CD14-positive monocyte (primary cell): ENCODE results near the gene PCYT2. TPM values are rescaled to one million over a fixed set of nuclear protein-coding genes. Genes with fewer than 3 reads are reported as not detected.

Source experiments
- DNase-seq, 3 donors: peaks; one replicate each; pipeline ENCODE4 v3.0.0-alpha.2; 2011 to 2022
- H2AFZ ChIP-seq: 2 replicates; pipeline ENCODE4 v1.6.0; 2012; ENCODE audit warnings: mild to moderate bottlenecking, low read depth, low read length, inconsistent platforms; ENCODE audit not compliant: insufficient read depth, poor library complexity, severe bottlenecking
- H3K27ac ChIP-seq, 2 donors: 1 replicate in 1 of 2; 2 replicates in 1 of 2; pipeline ENCODE4 v1.5.1; 2012 to 2013; ENCODE audit warnings: low read length in 2 of 2, control low read depth in 1 of 2, inconsistent platforms in 1 of 2, low read depth in 1 of 2, mild to moderate bottlenecking in 1 of 2
- H3K27me3 ChIP-seq, 2 donors: one replicate each; pipeline versions ENCODE4 v1.6.0 to v1.6.1; 2011 to 2013; ENCODE audit warnings: low read length in 2 of 2; ENCODE audit not compliant: control insufficient read depth in 2 of 2, insufficient read depth in 2 of 2
- H3K36me3 ChIP-seq, 2 donors: replicated peaks in 1 of 2; 1 replicate in 1 of 2; 2 replicates in 1 of 2; pipeline versions ENCODE4 v1.5.1 to v1.6.1; 2012 to 2013; ENCODE audit warnings: low read length in 2 of 2, control low read depth in 1 of 2, inconsistent platforms in 1 of 2, mild to moderate bottlenecking in 1 of 2; ENCODE audit not compliant: insufficient read depth in 2 of 2, control insufficient read depth in 1 of 2
- H3K4me1 ChIP-seq, 2 donors: 1 replicate in 1 of 2; 2 replicates in 1 of 2; pipeline versions ENCODE4 v1.5.1 to v1.6.1; 2012 to 2013; ENCODE audit warnings: low read length in 2 of 2, control low read depth in 1 of 2, inconsistent platforms in 1 of 2, mild to moderate bottlenecking in 1 of 2, moderate library complexity in 1 of 2; ENCODE audit not compliant: insufficient read depth in 2 of 2, control insufficient read depth in 1 of 2
- H3K4me2 ChIP-seq: replicated peaks from 2 replicates; pipeline ENCODE3; 2012; ENCODE audit warnings: low read length, moderate library complexity, mild to moderate bottlenecking; ENCODE audit not compliant: poor library complexity, severe bottlenecking; ENCODE audit errors: extremely low read depth
- H3K4me3 ChIP-seq, 3 experiments: fragments of 200-600 bp in 1 of 3; sonication (generic) in 1 of 3; replicated peaks in 1 of 3; 1 replicate in 2 of 3; 2 replicates in 1 of 3; pipeline ENCODE4 v1.5.1; 2011 to 2013; ENCODE audit warnings: low read length in 3 of 3, mild to moderate bottlenecking in 3 of 3, control low read depth in 2 of 3, low read depth in 2 of 3, inconsistent platforms in 1 of 3, moderate library complexity in 1 of 3
- H3K79me2 ChIP-seq: 2 replicates; pipeline ENCODE4 v1.6.0; 2012; ENCODE audit warnings: mild to moderate bottlenecking, control low read depth, inconsistent platforms, low read length, moderate library complexity; ENCODE audit not compliant: insufficient read depth
- H3K9ac ChIP-seq: 2 replicates; pipeline ENCODE4 v1.6.0; 2017; ENCODE audit warnings: low read length, mild to moderate bottlenecking; ENCODE audit not compliant: insufficient read depth, poor library complexity, severe bottlenecking
- H3K9me3 ChIP-seq, 2 donors: replicated peaks in 1 of 2; 1 replicate in 1 of 2; 2 replicates in 1 of 2; pipeline versions ENCODE4 v1.5.1 to v1.6.1; 2012 to 2013; ENCODE audit warnings: low read length in 2 of 2, control low read depth in 1 of 2; ENCODE audit not compliant: control insufficient read depth in 1 of 2, insufficient read depth in 1 of 2
- H4K20me1 ChIP-seq: 2 replicates; pipeline ENCODE4 v1.6.0; 2012; ENCODE audit warnings: mild to moderate bottlenecking, low read length, control low read depth, moderate library complexity; ENCODE audit not compliant: insufficient read depth
- H3K27ac Mint-ChIP-seq, 7 donors: one replicate each; pipeline ENCODE4 v1.8.0; 2020; ENCODE audit warnings: mild to moderate bottlenecking in 7 of 7, mixed read lengths in 7 of 7, moderate library complexity in 6 of 7, inconsistent platforms in 2 of 7
- H3K27me3 Mint-ChIP-seq, 3 donors: one replicate each; pipeline ENCODE4 v1.8.0; 2021 to 2022; ENCODE audit warnings: low read depth in 3 of 3, mild to moderate bottlenecking in 3 of 3, mixed read lengths in 3 of 3, moderate library complexity in 3 of 3, inconsistent platforms in 1 of 3
- H3K36me3 Mint-ChIP-seq, 2 donors: one replicate each; pipeline ENCODE4 v1.8.0; 2020; ENCODE audit warnings: mixed read lengths in 2 of 2, inconsistent platforms in 1 of 2, mild to moderate bottlenecking in 1 of 2
- H3K4me1 Mint-ChIP-seq: one replicate; pipeline ENCODE4 v1.8.0; 2020; ENCODE audit warnings: mild to moderate bottlenecking, mixed read lengths
- H3K4me3 Mint-ChIP-seq, 2 donors: one replicate each; pipeline ENCODE4 v1.8.0; 2020; ENCODE audit warnings: mild to moderate bottlenecking in 2 of 2, mixed read lengths in 2 of 2, moderate library complexity in 1 of 2
- H3K9me3 Mint-ChIP-seq, 7 donors: one replicate each; pipeline ENCODE4 v1.8.0; 2020 to 2022; ENCODE audit warnings: mixed read lengths in 7 of 7, mild to moderate bottlenecking in 6 of 7, moderate library complexity in 6 of 7, inconsistent platforms in 2 of 7
- WGBS: methylation state at CpG from one replicate; pipeline ENCODE4 v1.1.5; 2013; ENCODE audit warnings: missing lambda C conversion rate; ENCODE audit not compliant: insufficient coverage; 5-methylcytosine and 5-hydroxymethylcytosine counted together
- intact Hi-C, 2 donors: fragments of 100-400 bp; cut with micrococcal nuclease; formaldehyde crosslinking; loops; one replicate each; pipeline versions ENCODE4 v1.15.0 to v1.15.1; 2023
- polyA plus RNA-seq, 3 donors: library from polyadenylated mRNA; depleted of rRNA in 1 of 3; unstranded in 2 of 3; stranded (reverse) in 1 of 3; fragments of 300-500 nt in 2 of 3; fragments of >200 nt in 1 of 3; fragmentation: Illumina TruSeq in 2 of 3; gene quantifications; 1 replicate in 2 of 3; 2 replicates in 1 of 3; pipeline ENCODE4 v1.2.3, GENCODE V29; 2012 to 2021
- TF ChIP-seq, protein P1 (sequence below): fragments of 200-600 bp; IDR thresholded peaks from one replicate; pipeline ENCODE4 v1.8.0; 2022; ENCODE audit warnings: antibody characterized with exemption, mild to moderate bottlenecking

PCYT2 gene
- polyA plus RNA-seq, 3 donors = 10.7 to 14.5 (median 11.0) TPM

- Mint-ChIP-seq H3K27ac (no peak overlapping the region), H3K9me3 (peaks cover 0 to 12% (median 4%) of the 10 kb centered on the region in 7 donors), H3K4me1 (peaks cover 5% of the 10 kb centered on the region), H3K36me3 (peaks cover 0 to 6% of the 10 kb centered on the region in 2 donors), H3K27me3 (peaks cover 38 to 67% (median 46%) of the 10 kb centered on the region in 3 donors), H3K4me3 (peak overlapping the region; percentile 60 to 82)
- Histone ChIP-seq H3K4me1 (peaks cover 10 to 19% of the 10 kb centered on the region in 2 donors), H3K9ac (peak overlapping the region; percentile 40), H3K4me3 (peak overlapping the region in 2 of 3 experiments; percentile 14 to 70), H3K36me3 (no peaks in the 10 kb centered on the region), H3K27me3 (peaks cover 22 to 52% of the 10 kb centered on the region in 2 donors), H3K27ac (no peak overlapping the region), H4K20me1 (no peaks in the 10 kb centered on the region), H3K4me2 (peak overlapping the region; percentile 79), H3K9me3 (peaks cover 0 to 6% of the 10 kb centered on the region in 2 donors), H2AFZ (peak overlapping the region; percentile 85), H3K79me2 (no peaks in the 10 kb centered on the region)
- TF ChIP-seq, protein P1, sequence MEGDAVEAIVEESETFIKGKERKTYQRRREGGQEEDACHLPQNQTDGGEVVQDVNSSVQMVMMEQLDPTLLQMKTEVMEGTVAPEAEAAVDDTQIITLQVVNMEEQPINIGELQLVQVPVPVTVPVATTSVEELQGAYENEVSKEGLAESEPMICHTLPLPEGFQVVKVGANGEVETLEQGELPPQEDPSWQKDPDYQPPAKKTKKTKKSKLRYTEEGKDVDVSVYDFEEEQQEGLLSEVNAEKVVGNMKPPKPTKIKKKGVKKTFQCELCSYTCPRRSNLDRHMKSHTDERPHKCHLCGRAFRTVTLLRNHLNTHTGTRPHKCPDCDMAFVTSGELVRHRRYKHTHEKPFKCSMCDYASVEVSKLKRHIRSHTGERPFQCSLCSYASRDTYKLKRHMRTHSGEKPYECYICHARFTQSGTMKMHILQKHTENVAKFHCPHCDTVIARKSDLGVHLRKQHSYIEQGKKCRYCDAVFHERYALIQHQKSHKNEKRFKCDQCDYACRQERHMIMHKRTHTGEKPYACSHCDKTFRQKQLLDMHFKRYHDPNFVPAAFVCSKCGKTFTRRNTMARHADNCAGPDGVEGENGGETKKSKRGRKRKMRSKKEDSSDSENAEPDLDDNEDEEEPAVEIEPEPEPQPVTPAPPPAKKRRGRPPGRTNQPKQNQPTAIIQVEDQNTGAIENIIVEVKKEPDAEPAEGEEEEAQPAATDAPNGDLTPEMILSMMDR = peak; percentile 92
- under 1% methylated on average over 111 of the region's 112 CpGs for WGBS
- DNase-seq = peak; percentile 62 to 83 (median 66)
- intact Hi-C loops = loop anchor here (1.0 to 5.0 kb wide), 3 partner anchors 62 to 193 kb away; partner anchors contain the start of genes CENPX (in 1 of the 2) and LRRC45 (in 1 of the 2)
Measured at GRCh38 chr17:81959362-81960129, 48.3 kb upstream of the PCYT2 start.

DNA sequence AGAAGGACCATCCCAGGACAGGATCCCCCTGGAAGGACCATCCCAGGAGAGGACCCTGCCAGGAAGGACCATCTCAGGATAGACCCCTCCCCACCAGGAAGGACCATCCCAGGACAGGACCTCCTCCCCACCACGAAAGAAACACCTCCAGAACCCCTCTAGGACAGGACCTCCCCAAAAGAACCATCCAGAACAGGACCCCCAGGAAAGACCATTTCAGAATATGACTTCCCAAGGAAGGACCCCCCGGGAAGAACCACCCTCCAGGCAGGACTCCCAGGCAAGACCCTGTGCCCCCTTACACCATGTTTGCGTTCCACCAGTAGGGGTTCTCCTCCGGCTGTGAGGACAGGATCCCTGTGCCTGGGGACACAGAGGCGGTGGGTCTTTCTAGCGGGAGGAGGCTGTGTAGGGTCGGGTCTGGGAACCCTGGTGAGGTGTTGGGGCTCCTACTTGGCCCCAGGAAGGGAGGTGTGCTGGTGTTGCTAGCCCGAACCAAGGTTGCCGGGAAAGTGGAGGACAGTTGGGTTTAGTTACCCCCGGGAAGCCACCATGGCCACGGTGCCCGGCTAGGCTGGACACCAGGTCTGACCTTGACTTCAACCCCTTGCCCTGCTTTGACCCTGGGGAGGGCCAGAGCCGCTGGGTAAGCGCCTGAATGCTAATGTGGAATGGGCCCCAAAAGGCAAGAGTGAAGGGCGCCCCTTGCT lies 47.6 kb upstream of the PCYT2 start:
- Mint-ChIP-seq H3K9me3 (peaks cover 0 to 10% (median 4%) of the 10 kb centered on the region in 7 donors), H3K4me3 (peak overlapping the region; percentile 60 to 82), H3K27me3 (peaks cover 32 to 59% (median 40%) of the 10 kb centered on the region in 3 donors), H3K36me3 (peaks cover 0 to 6% of the 10 kb centered on the region in 2 donors), H3K4me1 (peaks cover 5% of the 10 kb centered on the region), H3K27ac (no peak overlapping the region)
- TF ChIP-seq, protein P1 = no peak
- no peaks in the 10 kb centered on the region for H4K20me1 ChIP-seq
- H2AFZ ChIP-seq = peak overlapping the region; percentile 85
- peaks cover 22 to 46% of the 10 kb centered on the region in 2 donors for H3K27me3 ChIP-seq
- intact Hi-C loops = loop anchor here (1.0 to 2.0 kb wide), 2 partner anchors 63 to 64 kb away; partner anchors contain the start of genes CENPX (in 1 of the 2) and LRRC45 (in 1 of the 2)
- H3K79me2 ChIP-seq = no peaks in the 10 kb centered on the region
- peak overlapping the region in 1 of 3 experiments; percentile 70 for H3K4me3 ChIP-seq
- peaks cover 10 to 19% of the 10 kb centered on the region in 2 donors for H3K4me1 ChIP-seq
- H3K27ac ChIP-seq = no peak overlapping the region
- DNase-seq = peak in 1 of 3 donors; percentile 4
- peak overlapping the region; percentile 40 for H3K9ac ChIP-seq
- no peaks in the 10 kb centered on the region for H3K36me3 ChIP-seq
- WGBS = 69% methylated on average over 12 of the region's 15 CpGs
- peak overlapping the region; percentile 79 for H3K4me2 ChIP-seq
- peaks cover 0 to 6% of the 10 kb centered on the region in 2 donors for H3K9me3 ChIP-seq
